HG03439 (cell line): ENCODE data around the gene LPIN2.
A peak's percentile ranks its signal among the peaks of the same experiment; 100 is the strongest.
"Not testable (repeated sequence)": the region's sequence is repeated elsewhere in the genome, so short reads cannot be mapped to it uniquely, and the experiment has no call there.

Experiments used
- ATAC-seq: cut with Tn5 transposase; IDR thresholded peaks from one replicate; pipeline ENCODE4 v1.9.1; 2021; ENCODE audit warnings: mild to moderate bottlenecking, moderate library complexity; ENCODE audit not compliant: unreplicated experiment

The LPIN2 gene

GRCh38 chr18:3012136-3013023 lies 564 bp downstream of the LPIN2 start:
- peak; percentile 43 for ATAC-seq

- ATAC-seq: no peak
These were observed 2.9 kb downstream of the LPIN2 start for GRCh38 chr18:3010086-3010485.

DNA sequence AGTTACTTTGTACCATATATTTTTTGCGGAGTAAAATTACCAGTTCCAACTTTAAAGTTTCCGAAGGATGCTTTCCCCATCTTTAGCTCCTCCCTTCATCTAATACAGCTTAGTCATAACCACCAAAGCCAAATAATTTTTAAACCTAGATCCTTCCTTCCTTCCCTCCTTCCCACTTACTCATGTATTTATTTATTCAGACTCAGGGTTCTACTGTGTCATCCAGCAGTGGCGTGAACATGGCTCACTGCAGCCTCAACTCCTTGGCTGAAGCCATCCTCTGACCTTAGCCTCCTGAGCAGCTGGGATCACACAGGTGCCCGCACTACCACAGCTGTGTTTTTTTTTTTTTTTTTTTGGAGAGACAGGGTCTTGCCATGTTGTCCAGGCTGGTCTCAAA lies 4.4 kb downstream of the LPIN2 start:
- ATAC-seq: no peak

GRCh38 chr18:3007491-3007890 lies 5.5 kb downstream of the LPIN2 start:
- ATAC-seq: no peak

GRCh38 chr18:3005462-3005861 lies 7.5 kb downstream of the LPIN2 start:
- ATAC-seq: no peak

- not testable (repeated sequence) for ATAC-seq
These were observed 9.2 kb downstream of the LPIN2 start for GRCh38 chr18:3003766-3004165.

GRCh38 chr18:3002732-3003131 lies 10.2 kb downstream of the LPIN2 start:
- ATAC-seq: no peak

- ATAC-seq: no peak
These were observed 14.3 kb downstream of the LPIN2 start for GRCh38 chr18:2998644-2999043.

- no peak for ATAC-seq
These were observed 14.9 kb downstream of the LPIN2 start for GRCh38 chr18:2997846-2998564.

DNA sequence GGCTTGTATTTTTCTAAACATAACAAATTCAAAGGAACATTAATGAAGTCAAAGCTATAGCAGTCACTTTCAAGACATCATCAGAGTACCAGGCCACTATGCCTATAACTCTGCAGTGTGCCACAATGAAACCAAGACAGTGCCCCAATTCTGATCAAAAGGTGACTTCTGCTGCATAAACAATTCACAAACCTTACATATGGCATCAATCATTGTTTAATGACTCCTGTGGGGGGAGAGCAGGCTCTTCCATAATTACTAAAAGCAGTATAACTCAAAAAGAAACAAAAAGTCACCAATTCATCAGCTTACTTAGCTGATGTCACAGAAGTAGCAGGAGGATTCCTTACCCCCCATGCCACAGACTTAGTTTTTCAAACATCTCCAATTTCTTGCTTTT lies 15.5 kb downstream of the LPIN2 start:
- no peak for ATAC-seq

- peak; percentile 64 for ATAC-seq
These were observed 18.1 kb downstream of the LPIN2 start for GRCh38 chr18:2994603-2995432.

GRCh38 chr18:2994020-2994589 lies 18.8 kb downstream of the LPIN2 start:
- no peak for ATAC-seq

GRCh38 chr18:2992995-2993877 lies 19.7 kb downstream of the LPIN2 start:
- ATAC-seq: no peak

GRCh38 chr18:2990956-2991640 lies 21.8 kb downstream of the LPIN2 start:
- ATAC-seq: no peak

DNA sequence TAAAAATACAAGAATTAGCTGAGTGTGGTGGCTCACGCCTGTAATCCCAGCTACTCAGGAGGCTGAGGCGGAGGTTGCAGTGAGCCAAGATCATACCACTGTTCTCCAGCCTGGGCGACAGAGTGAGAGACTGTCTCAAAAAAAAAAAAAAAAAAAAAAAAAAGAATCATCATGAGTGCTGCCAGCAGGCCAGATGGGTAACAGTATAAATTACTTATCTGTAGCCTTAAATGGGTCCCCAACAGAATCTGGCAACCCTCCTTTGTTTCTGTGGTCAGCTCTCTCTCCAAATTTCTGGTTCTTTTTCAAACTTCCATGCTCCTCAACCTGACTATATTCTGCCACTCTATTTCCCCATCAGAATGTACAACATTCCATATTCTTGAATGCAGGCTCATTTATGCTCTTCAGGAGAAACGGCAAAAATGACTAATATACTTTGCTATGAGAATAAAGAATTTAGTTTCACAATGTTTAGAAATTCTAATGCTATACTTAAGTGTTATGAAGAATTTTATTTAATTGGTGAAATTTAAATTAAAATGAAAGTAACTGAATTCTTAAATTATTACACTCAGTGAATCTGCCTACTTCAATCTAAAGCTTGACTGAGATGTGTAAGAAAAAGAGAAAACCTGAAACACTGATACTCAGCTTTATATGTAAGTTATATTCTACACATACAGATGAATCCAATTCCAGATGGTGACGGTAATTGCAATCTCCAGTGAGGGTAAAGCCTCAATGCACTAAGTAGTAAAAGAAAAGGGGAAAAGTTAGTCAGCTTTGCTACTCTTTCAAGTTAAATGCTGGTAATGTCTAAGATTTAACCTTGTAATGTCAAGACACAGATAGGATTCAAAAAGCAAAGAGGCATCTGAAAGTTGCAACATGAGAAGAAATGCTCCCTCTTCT lies 24.8 kb downstream of the LPIN2 start:
- ATAC-seq: no peak

GRCh38 chr18:2986150-2986865 lies 26.6 kb downstream of the LPIN2 start:
- no peak for ATAC-seq

GRCh38 chr18:2985628-2986027 lies 27.3 kb downstream of the LPIN2 start:
- ATAC-seq: no peak
